ENCODE measurements around the gene THADA.

THADA gene

DNA sequence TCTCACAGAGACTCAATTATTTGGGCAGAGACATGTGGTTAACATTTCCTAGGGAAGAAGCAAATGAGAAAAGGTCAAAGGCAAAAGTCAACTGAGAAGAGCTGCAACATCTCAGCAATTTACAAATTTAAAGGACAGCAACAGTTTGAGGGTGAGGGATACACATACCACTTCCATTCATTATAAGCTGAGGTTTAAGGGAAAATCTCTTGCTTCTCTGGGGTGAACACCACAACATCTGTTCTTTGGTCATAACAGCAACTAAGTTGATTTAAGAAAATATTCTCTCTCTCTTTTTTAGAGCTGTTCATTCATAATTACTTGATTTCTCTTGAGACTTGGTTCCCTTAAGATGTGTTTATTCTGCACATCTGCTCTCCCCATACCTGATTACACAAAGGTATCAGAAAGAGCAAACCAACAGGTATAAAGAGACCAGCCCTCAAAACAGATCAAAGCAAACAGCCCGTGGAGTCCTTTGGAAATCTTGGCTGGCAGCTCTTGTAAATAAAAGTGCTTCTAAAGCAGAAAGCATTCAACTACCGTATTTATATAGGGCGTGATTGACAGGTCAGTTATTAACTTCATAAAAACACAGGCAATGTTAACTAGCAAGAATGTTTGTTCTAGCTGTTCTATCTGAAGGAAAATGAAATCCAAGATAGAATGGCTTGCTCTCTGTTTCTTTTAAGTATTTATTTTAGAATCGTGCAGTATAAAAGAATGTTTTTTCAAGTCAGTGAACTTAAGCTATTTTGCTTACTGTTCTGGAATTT lies 132.8 kb downstream of the THADA start:
- Histone ChIP-seq H3K27me3 (ENCODE audit: insufficient read depth, low read length, poor library complexity) (no peaks in the 10 kb centered on the region), H3K9me3 (ENCODE audit: insufficient read depth, low read length, severe bottlenecking) (no peaks in the 10 kb centered on the region), H2AFZ (ENCODE audit: low read depth, low read length) (no peak overlapping the region), H3K9ac (ENCODE audit: low read depth, low read length) (no peak overlapping the region), H3K4me3 (ENCODE audit: low read depth in 1 of 2, low read length in 2 of 2) (no peak overlapping the region), H3K27ac (ENCODE audit: low read length) (no peak overlapping the region), H3K79me2 (ENCODE audit: insufficient read depth, low read length) (no peaks in the 10 kb centered on the region), H4K20me1 (ENCODE audit: insufficient read depth, low read length) (no peaks in the 10 kb centered on the region), H3K4me2 (ENCODE audit: insufficient read depth, low read length) (no peak overlapping the region), H3K36me3 (ENCODE audit: insufficient read depth, low read length) (no peaks in the 10 kb centered on the region; the same call in 1 of the 2 replicates), H3K4me1 (ENCODE audit: insufficient read depth, low read length) (no peaks in the 10 kb centered on the region)
- DNase-seq (no peak), ATAC-seq (ENCODE audit: insufficient read depth, low read depth) (no peak)
- no peak for TF ChIP-seq EZH2 (IDR thresholded peaks at IDR 0.05; ENCODE audit: borderline replicate concordance, low read depth, low read length, severe bottlenecking)
- TF ChIP-seq, protein P1, sequence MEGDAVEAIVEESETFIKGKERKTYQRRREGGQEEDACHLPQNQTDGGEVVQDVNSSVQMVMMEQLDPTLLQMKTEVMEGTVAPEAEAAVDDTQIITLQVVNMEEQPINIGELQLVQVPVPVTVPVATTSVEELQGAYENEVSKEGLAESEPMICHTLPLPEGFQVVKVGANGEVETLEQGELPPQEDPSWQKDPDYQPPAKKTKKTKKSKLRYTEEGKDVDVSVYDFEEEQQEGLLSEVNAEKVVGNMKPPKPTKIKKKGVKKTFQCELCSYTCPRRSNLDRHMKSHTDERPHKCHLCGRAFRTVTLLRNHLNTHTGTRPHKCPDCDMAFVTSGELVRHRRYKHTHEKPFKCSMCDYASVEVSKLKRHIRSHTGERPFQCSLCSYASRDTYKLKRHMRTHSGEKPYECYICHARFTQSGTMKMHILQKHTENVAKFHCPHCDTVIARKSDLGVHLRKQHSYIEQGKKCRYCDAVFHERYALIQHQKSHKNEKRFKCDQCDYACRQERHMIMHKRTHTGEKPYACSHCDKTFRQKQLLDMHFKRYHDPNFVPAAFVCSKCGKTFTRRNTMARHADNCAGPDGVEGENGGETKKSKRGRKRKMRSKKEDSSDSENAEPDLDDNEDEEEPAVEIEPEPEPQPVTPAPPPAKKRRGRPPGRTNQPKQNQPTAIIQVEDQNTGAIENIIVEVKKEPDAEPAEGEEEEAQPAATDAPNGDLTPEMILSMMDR (IDR thresholded peaks at IDR 0.05; ENCODE audit: borderline replicate concordance, extremely low read depth, low read length, poor library complexity, severe bottlenecking) = no peak

DNA sequence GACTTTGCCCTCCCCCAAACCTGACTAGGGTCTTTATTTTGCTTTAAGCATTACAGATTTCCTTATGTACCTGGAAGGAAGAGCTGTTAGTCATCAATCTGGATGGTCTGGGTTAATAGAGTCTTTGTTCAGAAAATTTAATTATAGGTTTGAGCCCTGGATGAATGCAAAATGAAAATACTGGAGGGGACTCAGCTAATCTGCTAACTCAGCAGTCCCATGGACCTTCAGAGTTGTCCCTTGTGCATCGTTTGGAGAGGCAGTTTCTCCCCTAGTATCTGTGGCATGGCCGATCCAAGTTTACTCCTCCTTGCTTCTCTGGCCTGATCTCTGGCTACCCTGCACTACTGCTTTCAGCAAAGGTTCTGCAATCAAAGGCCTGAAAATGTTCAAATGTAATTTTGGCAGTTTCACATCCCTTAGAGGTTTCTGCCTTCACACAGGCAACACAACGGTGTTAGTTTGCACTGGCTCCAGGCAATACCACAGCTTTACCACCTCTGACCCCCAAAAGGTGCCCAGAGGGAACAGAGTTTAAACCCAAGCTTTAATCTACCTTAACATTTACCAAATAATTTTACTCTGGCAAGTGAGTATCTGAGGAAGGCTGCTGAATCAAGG lies 134.3 kb downstream of the THADA start:
- H3K4me3 ChIP-seq (ENCODE audit: low read depth in 1 of 2, low read length in 2 of 2) = no peak overlapping the region
- H4K20me1 ChIP-seq (ENCODE audit: insufficient read depth, low read length) = no peaks in the 10 kb centered on the region
- H3K4me1 ChIP-seq (ENCODE audit: insufficient read depth, low read length) = no peaks in the 10 kb centered on the region
- H2AFZ ChIP-seq (ENCODE audit: low read depth, low read length) = no peak overlapping the region
- no peaks in the 10 kb centered on the region for H3K27me3 ChIP-seq (ENCODE audit: insufficient read depth, low read length, poor library complexity)
- TF ChIP-seq EZH2 (IDR thresholded peaks at IDR 0.05; ENCODE audit: borderline replicate concordance, low read depth, low read length, severe bottlenecking) = no peak
- TF ChIP-seq, protein P1 (IDR thresholded peaks at IDR 0.05; ENCODE audit: borderline replicate concordance, extremely low read depth, low read length, poor library complexity, severe bottlenecking) = no peak
- no peak overlapping the region for H3K27ac ChIP-seq (ENCODE audit: low read length)
- no peak overlapping the region for H3K4me2 ChIP-seq (ENCODE audit: insufficient read depth, low read length)
- ATAC-seq (ENCODE audit: insufficient read depth, low read depth) (no peak), DNase-seq (no peak)
- H3K36me3 ChIP-seq (ENCODE audit: insufficient read depth, low read length) = no peaks in the 10 kb centered on the region; the same call in 1 of the 2 replicates
- H3K9ac ChIP-seq (ENCODE audit: low read depth, low read length) = no peak overlapping the region
- no peaks in the 10 kb centered on the region for H3K79me2 ChIP-seq (ENCODE audit: insufficient read depth, low read length)
- H3K9me3 ChIP-seq (ENCODE audit: insufficient read depth, low read length, severe bottlenecking) = no peaks in the 10 kb centered on the region

DNA sequence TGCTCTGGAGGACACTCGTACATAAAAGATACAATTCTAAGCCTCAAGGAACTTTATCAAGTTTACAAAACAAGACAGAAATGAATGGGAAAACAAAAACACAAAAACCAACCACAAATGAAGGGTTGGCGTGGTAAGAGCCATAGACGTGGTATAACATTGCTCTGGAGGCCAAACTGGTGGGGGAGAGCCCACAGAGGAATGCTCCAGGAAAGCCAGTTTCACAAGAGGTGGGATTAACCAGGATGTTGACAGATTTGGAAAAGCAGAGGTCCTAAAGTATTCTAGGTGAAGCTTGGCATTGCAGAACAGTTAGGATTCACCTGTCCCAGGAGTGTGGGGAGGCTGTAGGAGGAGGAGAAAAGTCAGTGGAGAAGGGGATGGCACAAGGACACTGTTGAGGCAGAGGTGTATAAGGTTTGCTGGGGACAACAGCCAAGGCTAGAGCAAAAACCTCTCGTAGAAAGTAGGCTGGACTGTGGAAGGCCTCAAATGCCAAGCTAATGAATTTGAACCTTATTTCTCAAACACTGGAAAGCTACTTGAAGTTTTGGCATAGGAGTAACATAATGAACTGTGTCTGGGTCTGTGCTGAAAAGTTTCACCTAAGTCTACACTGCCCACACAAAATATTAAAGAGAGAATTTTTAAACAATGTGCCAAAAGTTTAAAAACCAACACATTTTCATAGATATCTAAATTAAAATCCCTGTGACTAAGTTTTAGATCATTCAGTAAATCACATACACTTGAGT lies 135.1 kb downstream of the THADA start:
- Histone ChIP-seq H3K36me3 (ENCODE audit: insufficient read depth, low read length) (no peaks in the 10 kb centered on the region; the same call in 1 of the 2 replicates), H4K20me1 (ENCODE audit: insufficient read depth, low read length) (no peaks in the 10 kb centered on the region), H3K4me3 (ENCODE audit: low read depth in 1 of 2, low read length in 2 of 2) (no peak overlapping the region), H3K9ac (ENCODE audit: low read depth, low read length) (no peak overlapping the region), H3K4me2 (ENCODE audit: insufficient read depth, low read length) (no peak overlapping the region), H3K4me1 (ENCODE audit: insufficient read depth, low read length) (no peaks in the 10 kb centered on the region), H3K27me3 (ENCODE audit: insufficient read depth, low read length, poor library complexity) (no peaks in the 10 kb centered on the region), H3K79me2 (ENCODE audit: insufficient read depth, low read length) (no peaks in the 10 kb centered on the region), H3K27ac (ENCODE audit: low read length) (no peak overlapping the region), H2AFZ (ENCODE audit: low read depth, low read length) (no peak overlapping the region), H3K9me3 (ENCODE audit: insufficient read depth, low read length, severe bottlenecking) (no peaks in the 10 kb centered on the region)
- no peak for DNase-seq
- no peak for ATAC-seq (ENCODE audit: insufficient read depth, low read depth)
- TF ChIP-seq, protein P1 (IDR thresholded peaks at IDR 0.05; ENCODE audit: borderline replicate concordance, extremely low read depth, low read length, poor library complexity, severe bottlenecking) = no peak
- no peak for TF ChIP-seq EZH2 (IDR thresholded peaks at IDR 0.05; ENCODE audit: borderline replicate concordance, low read depth, low read length, severe bottlenecking)
